CD4-positive, alpha-beta T cell treated with Interleukin-1 beta for 1 hour (primary cell): ENCODE data around the gene PRR27.

ENCODE experiments used
- DNase-seq, 2 donors: peaks; one replicate each; pipeline ENCODE4 v3.0.0-alpha.2; 2020 to 2022

The PRR27 gene

GRCh38 chr4:70153937-70154336 is at the start of gene PRR27:
Gene PRR27, plus strand, starts transcription at chr4:70154237. Its CDS starts 139 bp downstream, at chr4:70154376.
- no peak for DNase-seq

DNA sequence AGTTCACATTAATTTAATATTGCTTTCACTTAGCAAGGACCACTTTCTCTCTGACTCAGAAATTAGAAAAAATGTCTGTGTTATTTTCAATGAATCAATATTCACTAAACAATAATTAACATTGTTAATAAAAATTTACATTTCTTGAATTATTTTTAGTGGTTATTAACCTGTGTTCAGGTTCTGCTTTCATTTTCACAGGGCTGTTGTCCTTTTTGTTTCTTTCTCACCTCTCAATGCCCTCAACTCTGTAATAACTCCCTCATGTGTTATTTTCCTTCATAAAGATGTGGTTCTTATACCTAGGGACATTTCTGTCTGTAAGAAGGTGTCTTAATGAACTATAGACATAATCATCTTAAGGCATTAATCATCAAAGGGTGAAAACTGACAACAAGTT is 43.1 kb upstream of the PRR27 start:
- no peak for DNase-seq

- DNase-seq: no peak
These were observed 40.4 kb upstream of the PRR27 start for GRCh38 chr4:70113656-70114055.

DNA sequence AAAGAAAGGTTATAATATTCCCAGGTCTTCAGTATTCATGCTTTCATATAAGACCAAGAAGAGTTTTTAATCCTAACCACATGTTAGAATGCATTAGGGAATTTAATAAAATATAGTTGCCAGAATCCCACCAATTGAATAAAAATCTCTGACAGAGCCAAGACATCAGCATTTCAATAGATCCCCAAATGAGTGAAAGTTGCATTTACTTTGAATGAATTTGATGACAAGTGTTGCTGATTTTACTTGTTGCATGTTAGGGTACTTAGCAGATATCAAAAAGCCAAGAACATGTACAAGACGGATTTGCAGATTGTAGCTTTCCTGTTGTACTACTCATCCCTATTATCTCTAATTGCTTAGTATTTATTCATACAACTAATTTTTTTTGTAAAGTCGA is 39.9 kb upstream of the PRR27 start:
- no peak for DNase-seq

- DNase-seq: no peak
These were observed 33.7 kb upstream of the PRR27 start for GRCh38 chr4:70120323-70120722.

- DNase-seq: no peak
These were observed 20.6 kb upstream of the PRR27 start for GRCh38 chr4:70133473-70133872.

DNA sequence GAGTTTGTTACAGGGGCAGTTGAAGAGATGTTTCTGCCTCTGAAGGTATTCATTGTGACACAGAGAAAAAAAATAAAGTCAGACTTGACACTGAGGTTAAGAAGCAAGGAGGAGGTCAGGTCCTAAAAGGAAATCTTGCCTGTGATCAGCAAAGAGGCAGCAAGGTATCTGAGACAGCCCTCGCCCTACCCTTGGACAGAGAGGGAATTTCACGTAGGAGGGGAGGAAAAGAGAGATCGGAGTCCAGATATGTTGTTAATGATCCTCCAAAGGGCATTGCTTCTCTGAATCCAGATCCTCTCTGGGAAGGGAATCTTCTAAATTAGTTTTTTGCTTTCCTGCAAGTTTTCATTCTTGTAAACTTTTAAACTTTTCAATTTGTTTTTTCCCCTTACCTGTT is 15.3 kb upstream of the PRR27 start:
- DNase-seq: no peak

- DNase-seq: no peak
These were observed 2.8 kb upstream of the PRR27 start for GRCh38 chr4:70151271-70151670.

DNA sequence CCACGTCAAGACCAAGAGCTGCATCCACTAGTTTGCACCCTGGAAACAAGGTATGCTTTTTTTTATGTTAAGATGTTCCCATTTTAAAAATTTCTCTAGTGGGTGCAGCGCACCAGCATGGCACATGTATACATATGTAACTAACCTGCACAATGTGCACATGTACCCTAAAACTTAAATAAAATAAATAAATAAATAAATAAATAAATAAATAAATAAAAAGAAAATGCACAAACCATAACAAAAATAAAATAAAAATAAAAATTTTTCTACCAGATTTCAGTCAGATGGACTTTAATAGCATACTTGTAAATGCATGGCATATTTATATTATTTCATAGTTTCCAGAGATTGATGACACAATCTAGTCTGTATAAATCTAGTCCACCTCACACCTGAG is 1.9 kb upstream of the PRR27 start:
- DNase-seq: no peak

DNA sequence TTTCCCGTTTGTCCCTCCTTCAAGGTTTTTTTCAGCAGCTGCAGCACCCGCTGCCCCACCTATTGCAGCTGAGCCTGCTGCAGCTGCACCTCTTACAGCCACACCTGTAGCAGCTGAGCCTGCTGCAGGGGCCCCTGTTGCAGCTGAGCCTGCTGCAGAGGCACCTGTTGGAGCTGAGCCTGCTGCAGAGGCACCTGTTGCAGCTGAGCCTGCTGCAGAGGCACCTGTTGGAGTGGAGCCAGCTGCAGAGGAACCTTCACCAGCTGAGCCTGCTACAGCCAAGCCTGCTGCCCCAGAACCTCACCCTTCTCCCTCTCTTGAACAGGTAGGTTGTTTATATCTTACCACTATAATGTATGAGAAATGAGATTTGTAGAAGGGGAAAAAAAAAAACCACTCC is 4.5 kb downstream of the PRR27 start:
- no peak for DNase-seq

GRCh38 chr4:70177090-70177489 is 23.1 kb downstream of the PRR27 start:
- no peak for DNase-seq

DNA sequence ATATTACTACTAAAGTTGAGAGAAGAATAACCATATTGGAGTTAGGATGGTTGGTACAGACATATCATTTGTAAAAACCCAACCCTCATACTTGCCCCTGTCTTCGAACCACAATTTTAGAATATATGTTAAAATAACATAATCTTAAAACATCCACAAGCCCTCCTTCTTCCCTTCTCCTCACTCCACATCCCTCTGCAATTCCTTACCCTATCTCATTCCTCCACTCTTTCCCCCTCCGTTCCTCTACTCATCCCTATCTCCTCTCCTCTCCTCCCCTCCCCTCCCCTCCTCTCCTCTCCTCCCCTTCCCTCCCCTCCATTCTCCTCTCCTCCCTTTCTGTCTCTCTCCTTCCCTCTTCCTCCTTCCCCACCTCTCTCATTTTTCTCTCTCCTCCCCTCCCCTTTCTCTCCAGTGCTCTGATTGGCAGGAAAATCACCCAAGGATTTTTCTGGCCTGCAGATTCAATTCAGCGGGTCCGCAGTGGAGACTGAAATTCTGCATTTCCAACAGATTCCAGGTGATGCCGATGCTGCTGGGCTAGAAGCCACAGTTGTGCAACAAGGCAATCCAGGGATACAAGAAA is 24.1 kb downstream of the PRR27 start:
- no peak for DNase-seq

- DNase-seq: no peak
These were observed 25.8 kb downstream of the PRR27 start for GRCh38 chr4:70179811-70180210.

DNA sequence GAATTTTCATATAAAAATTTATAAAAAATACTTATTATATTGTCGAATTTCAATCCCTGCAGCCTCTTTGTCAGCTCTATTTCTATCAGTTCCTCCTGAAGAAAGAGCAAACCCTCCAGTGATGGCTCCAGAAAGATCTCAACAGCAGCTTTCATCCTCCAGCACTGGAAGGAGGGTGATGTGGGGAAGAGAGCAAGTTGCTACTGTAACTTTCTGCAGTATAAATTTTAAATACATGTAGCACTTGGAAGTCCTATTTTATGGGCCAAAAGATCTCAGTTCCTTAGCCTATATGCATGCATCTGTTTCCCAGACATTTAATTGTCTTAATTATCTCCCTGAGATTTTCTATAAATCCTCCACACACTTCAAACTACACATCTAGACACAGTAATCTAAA is 27.8 kb downstream of the PRR27 start:
- DNase-seq: no peak

GRCh38 chr4:70182517-70183167 is 28.6 kb downstream of the PRR27 start:
- DNase-seq: no peak

DNA sequence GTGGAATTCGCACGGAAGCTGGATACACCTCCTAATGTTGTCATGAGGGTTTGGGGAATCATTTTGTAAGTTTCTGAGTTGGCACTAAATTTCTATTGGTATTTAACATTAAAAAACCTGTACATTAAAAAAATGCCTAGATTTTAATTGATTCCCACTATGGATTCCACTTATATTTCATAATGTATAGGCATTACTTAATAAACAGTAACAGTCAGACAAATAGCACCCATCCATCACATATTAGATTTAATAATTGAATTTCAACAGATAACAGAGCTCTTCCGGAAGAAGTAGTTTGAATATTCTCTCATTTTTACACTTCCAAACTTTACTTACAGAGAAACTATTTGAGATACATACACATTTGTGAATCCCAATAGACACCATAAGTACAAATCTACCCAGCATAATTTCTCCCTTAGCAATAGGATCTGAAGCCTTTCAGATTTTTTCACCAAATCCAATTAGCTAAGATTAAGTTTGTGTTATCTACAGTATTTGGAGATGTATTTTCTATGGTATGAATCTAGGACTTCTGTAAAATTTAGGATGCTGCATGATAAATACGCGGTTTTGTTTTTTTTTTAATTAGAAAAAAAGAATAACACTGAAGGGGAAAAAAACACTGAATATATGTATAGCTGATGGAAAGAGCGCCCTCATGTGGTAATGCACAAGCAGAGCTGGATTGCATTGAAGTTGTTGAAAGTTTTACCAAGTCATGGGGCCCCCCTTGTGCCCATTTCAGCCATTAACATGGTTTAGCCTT is 29.3 kb downstream of the PRR27 start:
- DNase-seq: no peak

GRCh38 chr4:70183940-70184246 is 29.9 kb downstream of the PRR27 start:
- DNase-seq: no peak

DNA sequence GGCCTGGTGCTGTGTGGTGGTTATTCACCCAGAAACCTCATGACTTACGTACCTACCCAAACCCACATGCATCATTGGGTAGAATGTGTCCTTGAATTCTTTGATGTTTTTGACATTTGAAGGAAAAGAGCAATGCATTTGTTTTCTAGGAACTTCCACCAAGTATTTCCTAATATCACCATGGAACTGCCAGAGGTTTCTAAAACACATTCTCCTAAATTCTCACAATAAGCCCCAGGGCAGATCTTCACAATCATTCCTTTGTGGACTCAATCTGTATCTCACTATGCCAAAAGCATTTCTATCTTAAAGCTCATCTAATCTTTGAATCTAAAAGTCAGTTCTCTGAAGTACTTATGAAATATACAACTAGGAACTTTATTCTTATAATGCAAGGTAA is 33.2 kb downstream of the PRR27 start:
- no peak for DNase-seq

- no peak for DNase-seq
These were observed 36.5 kb downstream of the PRR27 start for GRCh38 chr4:70190579-70190978.

GRCh38 chr4:70191647-70192046 is 37.6 kb downstream of the PRR27 start:
- DNase-seq: no peak

GRCh38 chr4:70192895-70193294 is 38.9 kb downstream of the PRR27 start:
- no peak for DNase-seq

DNA sequence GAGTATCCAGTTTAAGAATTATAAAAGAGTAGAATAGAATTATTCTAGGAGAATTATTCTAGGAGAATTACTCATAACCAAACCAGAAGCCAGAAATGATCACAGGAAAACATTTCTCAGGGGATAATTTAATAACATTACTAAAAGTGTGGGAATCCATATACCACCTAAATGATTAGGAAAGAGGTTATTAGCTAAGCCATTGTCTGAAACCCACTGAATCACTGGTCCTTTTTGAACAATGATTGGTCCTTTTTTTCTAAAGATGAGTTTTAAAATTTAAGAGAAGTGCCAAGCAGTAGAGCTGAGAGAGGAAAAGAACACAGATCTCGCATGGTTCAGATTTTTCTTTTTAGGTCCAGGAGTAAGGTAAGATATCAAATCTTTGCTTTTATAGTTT is 41.4 kb downstream of the PRR27 start, which contains the start of gene ODAM:
TSS of gene ODAM (plus strand) at position 301 of the 400 bp plus-strand sequence. CDS start 819 bp downstream, outside the sequence.
- DNase-seq: no peak

DNA sequence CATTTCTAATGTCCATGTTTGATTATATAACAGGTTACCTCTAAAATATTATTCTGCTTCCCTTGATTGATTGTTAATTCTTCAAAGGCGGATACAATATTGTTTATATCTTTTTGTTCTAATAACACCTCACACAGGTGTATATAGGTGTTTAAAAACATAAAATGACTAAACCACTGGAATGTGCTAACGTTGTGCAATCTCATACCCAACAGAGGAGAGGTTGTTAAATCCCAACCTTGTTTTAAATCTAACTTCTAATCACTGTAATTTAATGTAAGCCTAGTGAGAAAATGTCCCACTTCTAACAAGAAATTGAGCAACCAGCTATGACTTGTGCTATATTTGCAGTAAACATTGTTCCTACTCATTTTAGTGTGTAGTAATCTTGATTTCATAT is 42.8 kb downstream of the PRR27 start:
- DNase-seq: no peak

- no peak for DNase-seq
These were observed 43.8 kb downstream of the PRR27 start for GRCh38 chr4:70197842-70198241.
